ENCODE data around the gene ZNF407.

ZNF407 gene

GRCh38 chr18:74817576-74817975 is 219.9 kb downstream of the ZNF407 start:
- H3K4me3 ChIP-seq (ENCODE audit: low read depth, low read length) = no peak overlapping the region
- no peak for TF ChIP-seq CTCF (IDR thresholded peaks at IDR 0.05; ENCODE audit: insufficient read depth, low read depth, low read length, missing control alignments)
- no peak for DNase-seq (ENCODE audit: low read depth)

- no peak for TF ChIP-seq CTCF (IDR thresholded peaks at IDR 0.05; ENCODE audit: insufficient read depth, low read depth, low read length, missing control alignments)
- H3K4me3 ChIP-seq (ENCODE audit: low read depth, low read length) = no peak overlapping the region
- DNase-seq (ENCODE audit: low read depth) = no peak
Measured at GRCh38 chr18:74818516-74819175, 221.0 kb downstream of the ZNF407 start.

GRCh38 chr18:74819433-74820059 is 221.9 kb downstream of the ZNF407 start:
- no peak overlapping the region for H3K4me3 ChIP-seq (ENCODE audit: low read depth, low read length)
- peak; percentile 31 for DNase-seq (ENCODE audit: low read depth)
- TF ChIP-seq CTCF (IDR thresholded peaks at IDR 0.05; ENCODE audit: insufficient read depth, low read depth, low read length, missing control alignments) = peak; percentile 47

GRCh38 chr18:74820160-74820780 is 222.6 kb downstream of the ZNF407 start:
- DNase-seq (ENCODE audit: low read depth) = no peak
- no peak for TF ChIP-seq CTCF (IDR thresholded peaks at IDR 0.05; ENCODE audit: insufficient read depth, low read depth, low read length, missing control alignments)
- H3K4me3 ChIP-seq (ENCODE audit: low read depth, low read length) = no peak overlapping the region

- no peak for TF ChIP-seq CTCF (IDR thresholded peaks at IDR 0.05; ENCODE audit: insufficient read depth, low read depth, low read length, missing control alignments)
- DNase-seq (ENCODE audit: low read depth) = no peak
- H3K4me3 ChIP-seq (ENCODE audit: low read depth, low read length) = no peak overlapping the region
Measured at GRCh38 chr18:74825460-74825859, 227.8 kb downstream of the ZNF407 start.

- H3K4me3 ChIP-seq (ENCODE audit: low read depth, low read length) = no peak overlapping the region
- DNase-seq (ENCODE audit: low read depth) = no peak
- no peak for TF ChIP-seq CTCF (IDR thresholded peaks at IDR 0.05; ENCODE audit: insufficient read depth, low read depth, low read length, missing control alignments)
Measured at GRCh38 chr18:74826572-74826971, 228.9 kb downstream of the ZNF407 start.
